B cell (primary cell): Measurements from ENCODE around the gene MGAT5.

Source experiments
- EZH2 ChIP-seq: IDR thresholded peaks from 2 replicates; pipeline ENCODE4 v1.6.1; 2012; ENCODE audit warnings: borderline replicate concordance, low read depth, mild to moderate bottlenecking, moderate library complexity, low read length; ENCODE audit not compliant: insufficient read depth, poor library complexity, severe bottlenecking
- TF ChIP-seq, protein P1 (sequence below): fragments of 200-600 bp; IDR thresholded peaks from one replicate; pipeline ENCODE4 v1.8.0; 2022; ENCODE audit warnings: antibody characterized with exemption, mild to moderate bottlenecking

GRCh38 chr2:134216152-134216829, 37.6 kb upstream of the MGAT5 start:
- no peak for TF ChIP-seq EZH2
- TF ChIP-seq, protein P1, sequence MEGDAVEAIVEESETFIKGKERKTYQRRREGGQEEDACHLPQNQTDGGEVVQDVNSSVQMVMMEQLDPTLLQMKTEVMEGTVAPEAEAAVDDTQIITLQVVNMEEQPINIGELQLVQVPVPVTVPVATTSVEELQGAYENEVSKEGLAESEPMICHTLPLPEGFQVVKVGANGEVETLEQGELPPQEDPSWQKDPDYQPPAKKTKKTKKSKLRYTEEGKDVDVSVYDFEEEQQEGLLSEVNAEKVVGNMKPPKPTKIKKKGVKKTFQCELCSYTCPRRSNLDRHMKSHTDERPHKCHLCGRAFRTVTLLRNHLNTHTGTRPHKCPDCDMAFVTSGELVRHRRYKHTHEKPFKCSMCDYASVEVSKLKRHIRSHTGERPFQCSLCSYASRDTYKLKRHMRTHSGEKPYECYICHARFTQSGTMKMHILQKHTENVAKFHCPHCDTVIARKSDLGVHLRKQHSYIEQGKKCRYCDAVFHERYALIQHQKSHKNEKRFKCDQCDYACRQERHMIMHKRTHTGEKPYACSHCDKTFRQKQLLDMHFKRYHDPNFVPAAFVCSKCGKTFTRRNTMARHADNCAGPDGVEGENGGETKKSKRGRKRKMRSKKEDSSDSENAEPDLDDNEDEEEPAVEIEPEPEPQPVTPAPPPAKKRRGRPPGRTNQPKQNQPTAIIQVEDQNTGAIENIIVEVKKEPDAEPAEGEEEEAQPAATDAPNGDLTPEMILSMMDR: no peak
